ENCODE results near the gene RAI1.

RAI1 gene

GRCh38 chr17:17691468-17692263 is 10.4 kb downstream of the RAI1 start:
- TF ChIP-seq CTCF (IDR thresholded peaks at IDR 0.05; ENCODE audit: insufficient read depth, low read depth, low read length, missing control alignments), result no peak
- DNase-seq (ENCODE audit: low read depth), result peak; percentile 88
- H3K4me3 ChIP-seq (ENCODE audit: low read depth, low read length), result peak overlapping the region; percentile 36

- TF ChIP-seq CTCF (IDR thresholded peaks at IDR 0.05; ENCODE audit: insufficient read depth, low read depth, low read length, missing control alignments), result no peak
- DNase-seq (ENCODE audit: low read depth), result no peak
- peak overlapping the region; percentile 36 for H3K4me3 ChIP-seq (ENCODE audit: low read depth, low read length)
Measured at GRCh38 chr17:17692353-17693252, 11.3 kb downstream of the RAI1 start.

GRCh38 chr17:17693253-17694168 is 12.3 kb downstream of the RAI1 start:
- TF ChIP-seq CTCF (IDR thresholded peaks at IDR 0.05; ENCODE audit: insufficient read depth, low read depth, low read length, missing control alignments), result no peak
- peak overlapping the region; percentile 71 for H3K4me3 ChIP-seq (ENCODE audit: low read depth, low read length)

GRCh38 chr17:17694169-17695081 is 13.2 kb downstream of the RAI1 start:
- peak; percentile 76 for DNase-seq (ENCODE audit: low read depth)
- H3K4me3 ChIP-seq (ENCODE audit: low read depth, low read length), result peak overlapping the region; percentile 90
- no peak for TF ChIP-seq CTCF (IDR thresholded peaks at IDR 0.05; ENCODE audit: insufficient read depth, low read depth, low read length, missing control alignments)

More at GRCh38 chr17:17693253-17694168, 12.3 kb downstream of the RAI1 start:
- DNase-seq (ENCODE audit: low read depth), result no peak

- H3K4me3 ChIP-seq (ENCODE audit: low read depth, low read length), result no peak overlapping the region
- no peak for DNase-seq (ENCODE audit: low read depth)
- no peak for TF ChIP-seq CTCF (IDR thresholded peaks at IDR 0.05; ENCODE audit: insufficient read depth, low read depth, low read length, missing control alignments)
Measured at GRCh38 chr17:17696085-17696484, 14.8 kb downstream of the RAI1 start.

All from GM12865 (cell line).